ENCODE results near the gene HTR6.

Gene HTR6

DNA sequence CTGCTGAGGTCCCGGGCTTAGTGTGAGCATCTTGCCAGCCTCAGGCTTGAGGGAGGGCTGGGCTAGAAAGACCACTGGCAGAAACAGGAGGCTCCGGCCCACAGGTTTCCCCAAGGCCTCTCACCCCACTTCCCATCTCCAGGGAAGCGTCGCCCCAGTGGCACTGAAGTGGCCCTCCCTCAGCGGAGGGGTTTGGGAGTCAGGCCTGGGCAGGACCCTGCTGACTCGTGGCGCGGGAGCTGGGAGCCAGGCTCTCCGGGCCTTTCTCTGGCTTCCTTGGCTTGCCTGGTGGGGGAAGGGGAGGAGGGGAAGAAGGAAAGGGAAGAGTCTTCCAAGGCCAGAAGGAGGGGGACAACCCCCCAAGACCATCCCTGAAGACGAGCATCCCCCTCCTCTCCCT is 7.2 kb upstream of the HTR6 start:
- DNase-seq: no peak

DNA sequence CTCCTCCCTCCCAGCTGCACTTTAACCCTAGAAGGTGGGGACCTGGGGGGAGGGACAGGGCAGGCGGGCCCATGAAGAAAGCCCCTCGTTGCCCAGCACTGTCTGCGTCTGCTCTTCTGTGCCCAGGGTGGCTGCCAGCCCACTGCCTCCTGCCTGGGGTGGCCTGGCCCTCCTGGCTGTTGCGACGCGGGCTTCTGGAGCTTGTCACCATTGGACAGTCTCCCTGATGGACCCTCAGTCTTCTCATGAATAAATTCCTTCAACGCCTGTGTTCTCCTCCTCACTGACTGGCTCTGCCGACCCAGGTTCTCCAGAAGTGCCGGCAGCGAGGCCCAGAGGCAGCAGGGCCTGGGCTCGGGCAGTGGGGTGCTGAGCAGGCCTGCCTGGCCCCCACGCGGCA is 6.5 kb upstream of the HTR6 start:
- DNase-seq: no peak

DNA sequence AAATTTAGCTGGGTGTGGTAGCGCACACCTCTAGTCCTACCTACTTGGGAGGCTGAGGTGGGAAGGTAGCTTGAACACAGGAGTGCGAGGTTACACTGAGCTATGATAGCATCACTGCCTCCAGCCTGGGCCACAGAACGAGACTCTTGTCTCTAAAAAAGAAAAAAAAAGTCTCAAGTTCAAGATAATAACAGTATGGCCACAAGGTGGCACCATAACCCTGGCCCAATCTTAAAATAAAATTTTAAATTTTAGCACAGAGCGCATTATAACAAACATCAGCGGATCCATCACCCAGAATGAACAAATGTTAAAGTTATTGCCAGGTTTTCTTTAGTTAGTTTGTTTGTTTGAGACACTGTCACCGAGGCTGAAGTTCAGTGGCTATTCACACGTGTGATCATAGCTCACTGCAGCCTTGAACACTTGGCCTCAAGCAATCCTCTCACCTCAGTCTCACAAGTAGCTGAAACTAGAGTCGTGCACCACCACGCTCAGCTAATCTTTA is 2.9 kb upstream of the HTR6 start:
- no peak for DNase-seq

DNA sequence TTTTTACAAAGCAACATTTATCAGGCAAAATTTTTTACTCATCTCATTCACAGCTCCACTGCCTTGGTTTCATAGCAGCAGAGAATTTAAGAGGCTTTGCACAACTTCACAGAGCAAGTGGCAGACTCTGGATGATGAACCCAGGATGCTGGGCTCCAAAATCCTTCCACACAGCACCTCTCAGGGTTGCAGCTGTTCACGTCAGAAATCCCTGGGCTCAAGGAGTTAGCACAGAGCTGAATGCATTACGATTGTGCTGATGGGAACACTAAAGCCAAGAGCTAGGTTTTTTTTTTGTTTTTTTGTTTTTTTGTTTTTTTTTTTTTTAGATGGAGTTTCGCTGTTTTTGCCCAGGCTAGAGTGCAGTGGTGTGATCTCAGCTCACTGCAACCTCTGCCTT is 2.4 kb upstream of the HTR6 start:
- no peak for DNase-seq

DNA sequence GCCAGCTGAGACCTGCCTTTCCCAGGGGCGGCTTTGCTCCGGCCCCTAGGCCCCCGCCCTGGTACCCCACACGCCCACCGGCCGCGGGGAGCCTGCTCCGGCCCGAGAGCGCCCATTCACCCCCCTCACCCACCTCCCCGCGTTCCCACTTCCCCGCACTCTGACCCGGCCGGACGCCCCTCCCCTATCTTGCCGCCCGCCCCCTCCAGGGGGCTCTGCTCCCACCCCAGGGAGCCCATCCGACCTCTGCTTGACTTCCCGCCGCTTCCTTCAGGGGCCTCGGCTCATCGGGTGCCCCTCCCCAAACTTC is 466 bp downstream of the HTR6 start:
- no peak for DNase-seq

DNA sequence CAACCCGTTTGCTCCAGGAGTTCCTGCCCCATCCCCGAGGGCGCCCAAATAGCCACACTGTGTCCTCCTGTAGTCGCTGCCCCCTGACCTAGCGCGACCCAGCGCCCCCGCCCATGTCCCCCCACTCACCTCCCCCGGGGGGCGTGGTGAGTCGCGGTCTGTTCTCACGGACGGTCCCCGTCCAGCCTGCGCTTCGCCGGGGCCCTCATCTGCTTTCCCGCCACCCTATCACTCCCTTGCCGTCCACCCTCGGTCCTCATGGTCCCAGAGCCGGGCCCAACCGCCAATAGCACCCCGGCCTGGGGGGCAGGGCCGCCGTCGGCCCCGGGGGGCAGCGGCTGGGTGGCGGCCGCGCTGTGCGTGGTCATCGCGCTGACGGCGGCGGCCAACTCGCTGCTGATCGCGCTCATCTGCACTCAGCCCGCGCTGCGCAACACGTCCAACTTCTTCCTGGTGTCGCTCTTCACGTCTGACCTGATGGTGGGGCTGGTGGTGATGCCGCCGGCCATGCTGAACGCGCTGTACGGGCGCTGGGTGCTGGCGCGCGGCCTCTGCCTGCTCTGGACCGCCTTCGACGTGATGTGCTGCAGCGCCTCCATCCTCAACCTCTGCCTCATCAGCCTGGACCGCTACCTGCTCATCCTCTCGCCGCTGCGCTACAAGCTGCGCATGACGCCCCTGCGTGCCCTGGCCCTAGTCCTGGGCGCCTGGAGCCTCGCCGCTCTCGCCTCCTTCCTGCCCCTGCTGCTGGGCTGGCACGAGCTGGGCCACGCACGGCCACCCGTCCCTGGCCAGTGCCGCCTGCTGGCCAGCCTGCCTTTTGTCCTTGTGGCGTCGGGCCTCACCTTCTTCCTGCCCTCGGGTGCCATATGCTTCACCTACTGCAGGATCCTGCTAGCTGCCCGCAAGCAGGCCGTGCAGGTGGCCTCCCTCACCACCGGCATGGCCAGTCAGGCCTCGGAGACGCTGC is 1.1 kb downstream of the HTR6 start:
- DNase-seq: no peak

DNA sequence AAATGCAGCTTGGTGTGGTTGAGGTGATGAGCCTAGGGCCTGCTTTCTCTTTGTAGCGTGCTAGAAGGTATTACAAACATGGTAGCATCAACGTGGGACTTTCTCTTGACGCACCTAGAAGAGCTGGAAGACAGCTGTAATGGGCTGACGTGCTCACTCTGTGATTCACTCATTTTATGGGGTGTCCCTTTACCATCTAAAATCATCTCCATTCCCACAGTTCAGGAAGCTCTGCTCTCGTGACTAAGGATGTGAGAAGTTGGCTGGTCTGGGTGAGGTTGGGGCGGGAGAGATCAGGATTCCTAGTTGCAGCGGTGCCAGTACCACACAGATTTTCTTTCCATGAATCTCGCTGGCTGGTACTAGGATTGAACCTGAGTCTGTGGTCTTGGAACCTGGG is 4.2 kb downstream of the HTR6 start:
- no peak for DNase-seq

DNA sequence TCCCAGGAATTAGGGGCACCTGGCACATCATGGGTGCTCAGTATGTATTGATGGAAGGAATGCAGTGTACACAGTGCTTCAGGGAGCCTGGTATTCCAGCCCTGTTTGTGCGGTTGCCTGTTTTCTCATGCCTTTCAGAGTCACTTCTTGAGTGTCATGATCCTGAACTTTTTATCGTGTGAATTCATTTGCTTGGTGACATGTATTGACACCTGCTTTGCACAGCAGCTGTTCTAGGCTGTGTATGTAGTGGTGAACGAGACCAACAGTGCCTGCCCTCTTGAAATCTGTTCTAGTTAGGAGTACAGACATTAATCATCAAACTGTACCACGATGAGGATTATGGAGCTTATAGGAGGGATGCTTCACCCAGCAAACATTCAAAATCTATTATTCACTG is 6.1 kb downstream of the HTR6 start:
- DNase-seq: no peak

DNA sequence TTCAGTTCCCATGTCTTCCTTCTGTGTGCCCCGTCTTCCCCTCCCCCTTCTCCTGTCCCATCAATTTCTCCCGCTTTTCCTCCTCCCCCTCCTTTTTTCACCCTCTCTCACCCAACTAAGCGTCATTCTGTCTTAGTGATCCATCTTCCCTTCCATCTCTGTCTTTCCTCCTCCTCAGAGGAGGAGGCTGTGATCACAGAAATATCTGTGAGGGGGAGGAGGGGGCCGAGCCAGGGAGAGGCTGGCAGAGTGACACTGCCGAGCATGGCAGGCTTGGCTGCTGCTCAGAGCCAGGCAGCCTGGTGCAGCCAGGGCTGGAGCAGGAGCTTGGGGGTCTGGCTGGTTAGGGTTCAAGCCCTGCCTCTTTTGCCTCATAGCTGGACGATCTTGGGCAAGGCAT is 7.6 kb downstream of the HTR6 start:
- DNase-seq: no peak

DNA sequence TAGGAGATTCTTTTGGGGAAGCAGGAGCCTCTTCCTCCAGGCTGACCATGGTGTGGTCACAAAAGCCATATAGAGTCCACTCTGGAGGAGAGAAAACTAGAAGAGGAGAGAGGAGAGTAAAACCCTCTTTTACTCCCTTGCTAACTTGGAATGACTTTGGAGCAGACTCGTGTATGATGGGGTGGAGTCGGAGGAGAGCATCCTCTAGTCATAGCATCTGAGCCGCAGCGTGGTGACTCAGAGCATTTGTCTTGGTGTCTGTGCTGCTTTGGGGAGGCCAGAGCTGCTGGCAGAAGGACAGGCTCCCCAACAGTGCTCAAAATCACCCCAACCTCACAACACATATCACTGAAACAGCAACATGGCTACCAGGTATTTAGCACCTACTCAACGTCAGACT is 11.1 kb downstream of the HTR6 start:
- no peak for DNase-seq

DNA sequence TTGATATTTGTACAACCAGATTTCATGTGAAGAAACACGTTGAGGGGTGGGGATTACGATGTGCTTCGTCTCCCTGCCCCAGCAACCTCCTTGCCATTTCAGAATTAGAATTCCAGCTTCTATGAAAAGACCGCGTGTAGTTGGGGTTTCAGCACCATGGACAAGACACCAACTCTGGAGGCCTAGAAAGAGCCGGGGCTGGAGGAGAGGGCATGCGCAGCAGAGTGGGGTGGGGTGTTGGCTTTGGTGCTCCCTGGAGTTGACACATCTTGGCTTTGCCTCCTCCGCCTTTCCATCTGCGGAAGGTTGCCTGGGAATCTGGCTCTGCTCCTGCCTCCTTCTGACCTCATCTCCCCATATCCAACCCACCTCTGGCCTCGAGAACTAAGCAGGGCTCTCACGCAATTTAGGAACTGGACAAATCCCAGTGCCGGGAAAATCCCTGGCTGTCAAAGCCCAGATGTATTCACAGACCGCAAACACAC is 11.8 kb downstream of the HTR6 start:
- DNase-seq: no peak

DNA sequence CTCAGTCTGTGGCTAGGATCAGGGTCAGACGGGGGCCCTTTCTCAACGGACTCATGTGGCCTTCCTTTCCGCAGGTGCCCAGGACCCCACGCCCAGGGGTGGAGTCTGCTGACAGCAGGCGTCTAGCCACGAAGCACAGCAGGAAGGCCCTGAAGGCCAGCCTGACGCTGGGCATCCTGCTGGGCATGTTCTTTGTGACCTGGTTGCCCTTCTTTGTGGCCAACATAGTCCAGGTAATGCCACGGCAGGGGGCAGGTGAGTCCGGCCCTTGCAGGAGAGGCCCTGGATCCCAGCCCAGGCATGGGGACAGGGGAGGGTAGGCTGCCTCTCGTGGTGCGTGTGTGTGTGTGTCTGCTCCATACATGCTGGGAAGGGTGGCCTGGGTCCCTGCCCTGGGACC is 13.8 kb downstream of the HTR6 start:
- DNase-seq: no peak

DNA sequence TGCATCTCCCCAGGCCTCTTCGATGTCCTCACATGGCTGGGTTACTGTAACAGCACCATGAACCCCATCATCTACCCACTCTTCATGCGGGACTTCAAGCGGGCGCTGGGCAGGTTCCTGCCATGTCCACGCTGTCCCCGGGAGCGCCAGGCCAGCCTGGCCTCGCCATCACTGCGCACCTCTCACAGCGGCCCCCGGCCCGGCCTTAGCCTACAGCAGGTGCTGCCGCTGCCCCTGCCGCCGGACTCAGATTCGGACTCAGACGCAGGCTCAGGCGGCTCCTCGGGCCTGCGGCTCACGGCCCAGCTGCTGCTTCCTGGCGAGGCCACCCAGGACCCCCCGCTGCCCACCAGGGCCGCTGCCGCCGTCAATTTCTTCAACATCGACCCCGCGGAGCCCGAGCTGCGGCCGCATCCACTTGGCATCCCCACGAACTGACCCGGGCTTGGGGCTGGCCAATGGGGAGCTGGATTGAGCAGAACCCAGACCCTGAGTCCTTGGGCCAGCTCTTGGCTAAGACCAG is 14.3 kb downstream of the HTR6 start:
- DNase-seq: no peak

DNA sequence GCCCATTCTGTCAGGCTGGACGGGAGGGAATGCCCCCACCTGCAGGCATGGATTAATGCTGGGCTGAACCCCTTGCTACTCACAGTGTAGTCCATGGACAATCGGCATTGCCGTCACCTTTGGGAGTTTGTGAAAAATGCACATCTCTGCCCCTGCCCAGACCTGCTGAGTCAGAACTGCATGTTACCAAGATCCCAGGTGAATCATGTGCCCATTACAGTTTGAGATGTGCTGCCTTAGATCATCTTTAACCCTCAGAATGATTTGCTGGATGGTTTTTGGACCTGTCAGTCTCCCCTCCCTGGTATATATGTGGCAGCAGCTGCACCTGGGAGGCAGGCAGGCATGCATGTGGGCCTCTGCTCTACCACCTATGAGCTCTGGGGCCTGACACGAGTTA is 15.0 kb downstream of the HTR6 start:
- DNase-seq: no peak

DNA sequence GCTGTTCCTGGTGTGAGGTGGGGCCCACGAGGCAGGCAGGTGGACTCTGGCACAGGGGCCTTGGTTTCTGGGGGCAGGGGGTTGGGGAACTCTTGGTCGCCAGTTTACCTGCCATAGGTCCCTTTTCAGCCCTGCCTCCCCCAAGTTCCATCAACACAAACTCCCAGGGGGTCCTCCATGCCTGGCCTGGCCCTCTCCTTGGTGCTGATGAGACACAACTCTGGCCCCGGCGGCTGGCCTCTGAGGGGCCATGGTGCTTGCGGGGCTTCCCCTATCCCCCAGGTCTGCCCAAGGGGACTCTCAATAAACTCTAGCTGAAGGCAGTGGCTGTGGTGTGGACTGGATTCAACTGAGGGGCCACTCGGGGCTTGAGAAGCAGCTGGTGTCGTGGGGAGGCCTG is 16.0 kb downstream of the HTR6 start:
- DNase-seq: no peak

DNA sequence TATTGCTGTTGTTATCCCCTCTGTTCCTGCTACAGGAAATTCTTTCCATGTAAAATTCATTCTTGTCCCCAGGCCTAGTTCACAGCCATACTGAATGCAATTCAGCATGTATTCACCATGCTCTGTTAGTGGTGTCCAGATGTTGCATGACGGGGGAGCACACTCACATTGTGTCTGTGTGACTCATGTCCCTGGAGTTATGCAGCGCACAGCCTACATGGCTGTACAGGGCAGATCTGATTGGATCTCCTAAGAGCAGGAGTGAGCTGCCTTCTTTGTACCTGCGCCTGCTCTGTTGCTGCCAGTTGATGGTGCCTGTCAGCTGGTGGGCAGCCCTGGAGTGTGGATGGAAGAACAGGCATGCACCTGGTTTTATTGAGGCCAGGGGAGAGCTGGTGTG is 17.6 kb downstream of the HTR6 start:
- DNase-seq: no peak

DNA sequence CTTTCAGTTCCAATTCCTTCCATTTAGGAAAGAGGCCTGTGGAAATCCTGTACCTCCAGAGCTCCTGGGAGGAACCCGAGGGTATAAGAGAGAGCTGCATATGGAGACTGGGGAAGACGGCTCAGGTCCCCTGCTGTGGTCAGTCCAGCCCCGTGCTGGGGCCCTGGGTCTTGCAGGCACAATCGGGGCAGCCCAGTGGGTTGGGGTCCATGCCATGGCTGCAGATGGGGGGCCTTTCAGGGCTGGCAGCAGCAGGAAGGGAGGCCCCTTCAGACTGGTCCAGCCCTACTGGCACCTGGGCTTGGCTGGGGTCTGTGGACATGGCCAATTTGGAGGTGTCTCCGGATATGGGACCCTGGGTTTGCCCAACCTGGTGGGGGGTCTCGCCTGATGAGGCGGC is 18.2 kb downstream of the HTR6 start:
- no peak for DNase-seq

DNA sequence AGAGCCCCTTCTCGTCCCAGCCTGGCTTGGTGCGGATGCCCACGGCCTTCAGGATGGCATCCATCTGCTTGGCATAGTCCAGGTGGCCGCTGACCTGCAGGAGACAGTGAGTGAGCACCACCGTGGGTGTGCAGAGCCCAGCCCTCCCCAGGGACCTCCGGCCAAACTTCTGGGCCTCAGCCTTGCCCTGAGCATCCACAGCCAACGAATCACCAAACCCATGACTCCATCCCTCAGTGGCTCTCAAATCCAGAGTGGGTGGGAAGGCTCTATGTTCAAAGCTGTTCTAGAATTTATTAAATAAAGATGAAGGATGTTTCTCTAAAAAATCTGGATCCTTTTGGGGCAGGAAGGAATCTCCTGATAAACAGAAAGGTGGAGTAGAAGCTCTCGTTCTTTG is 18.7 kb downstream of the HTR6 start:
- no peak for DNase-seq

DNA sequence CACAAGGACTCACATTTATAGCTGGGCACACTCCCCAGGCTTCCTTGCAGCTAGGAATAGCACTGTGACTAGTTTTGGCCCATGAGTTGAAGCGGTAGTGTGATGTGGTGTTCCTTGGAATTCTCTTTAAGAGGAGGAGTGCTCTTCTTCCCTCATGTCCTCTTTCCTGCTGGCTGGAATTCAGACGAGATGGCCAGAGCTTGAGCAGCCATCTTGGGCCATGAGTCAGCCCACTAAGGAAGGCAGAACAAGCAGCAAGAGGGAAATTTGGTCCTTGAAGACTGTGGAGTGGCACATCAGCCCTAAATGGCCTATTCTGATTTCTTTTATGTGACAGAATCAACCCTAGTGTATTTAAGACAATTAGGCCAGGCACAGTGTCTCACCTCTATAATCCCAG is 20.0 kb downstream of the HTR6 start:
- no peak for DNase-seq

DNA sequence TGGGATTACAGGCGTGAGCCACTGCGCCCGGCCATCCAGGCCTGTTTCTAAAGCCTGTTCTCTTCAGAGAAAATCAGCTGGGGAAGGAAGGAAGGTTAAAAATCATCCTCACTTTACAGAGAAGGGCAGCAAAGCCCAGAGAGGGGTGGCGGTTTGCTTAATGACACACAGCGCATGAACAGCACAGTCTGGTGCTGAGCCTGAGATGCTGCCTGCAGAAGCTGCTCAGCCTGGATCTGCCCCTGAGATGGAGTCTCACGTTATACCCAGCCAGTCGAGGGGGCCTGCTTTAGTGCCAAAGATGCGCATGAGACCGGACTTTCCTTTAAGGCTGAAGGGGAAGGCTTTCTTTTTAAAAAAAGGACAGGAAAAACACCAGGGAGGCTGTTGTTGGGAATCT is 21.3 kb downstream of the HTR6 start:
- DNase-seq: no peak

DNA sequence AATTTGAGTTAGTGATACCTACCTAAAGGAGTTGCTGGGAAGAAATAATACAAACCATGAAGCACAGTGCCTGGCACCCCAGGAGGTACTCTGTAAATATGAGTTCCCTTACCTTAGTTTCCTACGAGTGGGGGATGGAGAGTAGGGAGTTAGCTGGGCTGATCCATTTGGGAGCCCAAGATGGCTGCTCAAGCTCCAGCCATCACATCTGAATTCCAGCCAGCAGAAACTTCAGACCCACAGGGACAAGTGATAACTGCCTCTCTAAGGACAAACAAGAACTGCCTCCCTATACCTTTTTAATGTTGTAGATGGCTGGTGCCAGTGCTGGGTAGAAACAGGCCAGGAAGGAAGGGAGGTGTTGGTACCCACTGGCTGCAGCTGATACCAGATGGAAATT is 22.7 kb downstream of the HTR6 start:
- no peak for DNase-seq

DNA sequence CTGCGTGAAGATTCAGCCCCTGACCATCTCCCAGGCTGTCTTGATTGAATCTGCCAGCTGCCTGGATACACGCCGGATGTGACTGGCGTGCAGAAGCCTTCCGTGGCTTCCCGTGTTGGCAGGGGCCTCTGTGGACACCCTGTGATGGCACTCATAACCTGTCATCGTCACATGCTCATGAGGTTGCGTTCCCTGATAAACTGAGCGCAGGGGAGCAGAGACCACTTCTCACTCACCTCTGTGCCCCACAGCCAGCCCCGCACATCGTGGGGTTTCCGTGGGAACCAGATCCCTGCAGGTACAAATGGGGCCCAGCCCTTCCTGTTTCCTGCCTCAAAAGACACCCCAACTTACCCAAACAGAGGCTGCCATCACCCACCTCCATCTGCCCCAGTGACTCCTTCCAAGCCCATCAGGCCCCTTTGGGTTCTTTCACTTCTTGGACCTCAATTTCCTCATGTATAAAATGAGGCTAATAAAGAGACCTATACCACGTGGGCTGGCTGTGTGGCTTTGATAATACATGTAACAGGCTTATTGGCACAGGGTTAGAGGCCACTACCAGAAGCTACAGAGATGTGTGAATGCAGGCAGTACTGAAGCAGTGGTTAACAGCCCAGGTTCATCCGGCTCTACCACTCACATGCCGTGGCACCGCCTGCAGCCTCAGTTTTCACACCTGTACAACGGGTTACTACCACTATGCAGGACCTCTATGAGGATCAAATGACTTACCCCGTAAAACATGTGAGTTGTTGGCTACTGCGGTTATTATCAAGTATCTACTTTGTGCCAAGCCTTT is 23.6 kb downstream of the HTR6 start:
- DNase-seq: no peak

DNA sequence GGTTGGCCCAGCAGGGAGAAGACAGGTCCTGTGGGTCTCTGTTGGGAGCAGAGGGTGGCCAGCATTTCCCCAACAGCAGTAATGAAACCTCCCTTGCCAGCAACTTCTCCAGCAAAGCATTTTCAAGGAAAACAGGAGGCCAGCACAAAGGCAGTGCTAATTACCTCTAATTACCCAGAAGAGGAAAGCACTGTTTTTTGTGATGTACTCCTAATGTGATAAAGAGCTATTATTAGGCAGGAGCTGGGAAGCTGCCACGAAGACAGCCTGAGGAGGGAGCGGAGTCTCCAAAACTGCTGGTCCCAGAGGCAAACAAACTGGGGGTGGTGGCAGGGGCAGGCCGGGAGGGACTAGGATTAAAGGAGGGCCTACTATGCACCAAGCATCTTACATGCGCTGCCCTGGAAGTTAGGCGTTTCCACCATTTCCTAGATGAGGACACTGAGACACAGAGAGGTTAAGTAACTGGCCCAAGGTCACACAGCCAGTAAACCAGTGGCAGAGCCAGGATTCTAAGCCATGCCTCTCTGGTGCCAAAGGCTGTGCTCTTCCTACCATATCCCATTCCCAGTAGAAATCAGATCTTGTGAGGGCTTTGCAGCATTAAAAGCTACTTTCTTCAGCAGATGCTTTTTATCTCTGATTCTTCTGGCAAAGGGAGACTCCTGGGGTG is 24.5 kb downstream of the HTR6 start:
- DNase-seq: no peak

Measured in GF-D8 (cell line).